Stimulated activated CD4-positive, alpha-beta T cell treated with anti-CD3 and anti-CD28 coated beads, TNF-alpha, amount 100 ng/mL, for 4 hours (primary cell): ENCODE results near the gene CFAP77.

Experiments used
- DNase-seq, 3 experiments: peaks; one replicate each; pipeline ENCODE4 v3.0.0-alpha.2; 2020; ENCODE audit warnings: low read depth in 3 of 3

Gene CFAP77

GRCh38 chr9:132517815-132518550 lies 108.0 kb downstream of the CFAP77 start:
- DNase-seq, result no peak

- DNase-seq, result no peak
Measured at GRCh38 chr9:132518626-132519025, 108.6 kb downstream of the CFAP77 start.

- DNase-seq, result no peak
Measured at GRCh38 chr9:132519033-132519432, 109.0 kb downstream of the CFAP77 start.

GRCh38 chr9:132520612-132521011 lies 110.6 kb downstream of the CFAP77 start:
- no peak for DNase-seq

- no peak for DNase-seq
Measured at GRCh38 chr9:132525308-132526023, 115.5 kb downstream of the CFAP77 start.

- no peak for DNase-seq
Measured at GRCh38 chr9:132531195-132531594, 121.2 kb downstream of the CFAP77 start.

GRCh38 chr9:132531710-132532570 lies 121.9 kb downstream of the CFAP77 start:
- DNase-seq, result no peak

- DNase-seq, result no peak
Measured at GRCh38 chr9:132534832-132535231, 124.8 kb downstream of the CFAP77 start.

- no peak for DNase-seq
Measured at GRCh38 chr9:132536124-132536523, 126.1 kb downstream of the CFAP77 start.

- no peak for DNase-seq
Measured at GRCh38 chr9:132537352-132537751, 127.3 kb downstream of the CFAP77 start.

GRCh38 chr9:132538071-132538470 lies 128.1 kb downstream of the CFAP77 start:
- no peak for DNase-seq

GRCh38 chr9:132539096-132539495 lies 129.1 kb downstream of the CFAP77 start:
- DNase-seq, result no peak

- DNase-seq, result no peak
Measured at GRCh38 chr9:132541051-132541450, 131.0 kb downstream of the CFAP77 start.

- DNase-seq, result no peak
Measured at GRCh38 chr9:132541870-132542830, 132.1 kb downstream of the CFAP77 start.

GRCh38 chr9:132543251-132543650 lies 133.2 kb downstream of the CFAP77 start:
- no peak for DNase-seq

- DNase-seq, result no peak
Measured at GRCh38 chr9:132543960-132544359, 133.9 kb downstream of the CFAP77 start.

- no peak for DNase-seq
Measured at GRCh38 chr9:132545578-132545977, 135.6 kb downstream of the CFAP77 start.

- no peak for DNase-seq
Measured at GRCh38 chr9:132546148-132547051, 136.4 kb downstream of the CFAP77 start.

- DNase-seq, result no peak
Measured at GRCh38 chr9:132547052-132547431, 137.0 kb downstream of the CFAP77 start.

- DNase-seq, result no peak
Measured at GRCh38 chr9:132547436-132547835, 137.4 kb downstream of the CFAP77 start.
